GM21515 (cell line): ENCODE measurements around the gene ZG16B.

Experiments
- ATAC-seq: cut with Tn5 transposase; IDR thresholded peaks from one replicate; pipeline ENCODE4 v1.9.1; 2021; ENCODE audit not compliant: unreplicated experiment

The ZG16B gene

GRCh38 chr16:2804728-2805127 lies 25.4 kb upstream of the ZG16B start:
- ATAC-seq: no peak

GRCh38 chr16:2806286-2806685 lies 23.8 kb upstream of the ZG16B start:
- no peak for ATAC-seq

GRCh38 chr16:2808181-2808580 lies 21.9 kb upstream of the ZG16B start:
- no peak for ATAC-seq

GRCh38 chr16:2809149-2809760 lies 20.8 kb upstream of the ZG16B start:
- no peak for ATAC-seq

- no peak for ATAC-seq
These were observed 19.5 kb upstream of the ZG16B start for GRCh38 chr16:2810651-2811050.

GRCh38 chr16:2811703-2812471 lies 18.2 kb upstream of the ZG16B start:
- no peak for ATAC-seq

- ATAC-seq: no peak
These were observed 16.3 kb upstream of the ZG16B start for GRCh38 chr16:2813771-2814221.

- ATAC-seq: no peak
These were observed 15.4 kb upstream of the ZG16B start for GRCh38 chr16:2814551-2815298.

GRCh38 chr16:2815299-2815771 lies 14.8 kb upstream of the ZG16B start:
- no peak for ATAC-seq

- no peak for ATAC-seq
These were observed 13.3 kb upstream of the ZG16B start, which contains the start of gene PRSS21 for GRCh38 chr16:2816751-2817339. Gene PRSS21, plus strand, starts transcription at chr16:2817237. Its CDS starts 32 bp downstream, at chr16:2817269.

- ATAC-seq: no peak
These were observed 12.5 kb upstream of the ZG16B start for GRCh38 chr16:2817340-2818271.

- no peak for ATAC-seq
These were observed 11.7 kb upstream of the ZG16B start for GRCh38 chr16:2818272-2818876.

- ATAC-seq: no peak
These were observed 10.7 kb upstream of the ZG16B start for GRCh38 chr16:2819179-2819938.

- ATAC-seq: no peak
These were observed 9.9 kb upstream of the ZG16B start for GRCh38 chr16:2819939-2820835.

GRCh38 chr16:2820836-2821486 lies 9.1 kb upstream of the ZG16B start:
- no peak for ATAC-seq

GRCh38 chr16:2821487-2822157 lies 8.5 kb upstream of the ZG16B start:
- ATAC-seq: no peak

GRCh38 chr16:2822158-2822495 lies 8.0 kb upstream of the ZG16B start:
- ATAC-seq: no peak
